ENCODE results near the gene ZNF598.

The ZNF598 gene

DNA sequence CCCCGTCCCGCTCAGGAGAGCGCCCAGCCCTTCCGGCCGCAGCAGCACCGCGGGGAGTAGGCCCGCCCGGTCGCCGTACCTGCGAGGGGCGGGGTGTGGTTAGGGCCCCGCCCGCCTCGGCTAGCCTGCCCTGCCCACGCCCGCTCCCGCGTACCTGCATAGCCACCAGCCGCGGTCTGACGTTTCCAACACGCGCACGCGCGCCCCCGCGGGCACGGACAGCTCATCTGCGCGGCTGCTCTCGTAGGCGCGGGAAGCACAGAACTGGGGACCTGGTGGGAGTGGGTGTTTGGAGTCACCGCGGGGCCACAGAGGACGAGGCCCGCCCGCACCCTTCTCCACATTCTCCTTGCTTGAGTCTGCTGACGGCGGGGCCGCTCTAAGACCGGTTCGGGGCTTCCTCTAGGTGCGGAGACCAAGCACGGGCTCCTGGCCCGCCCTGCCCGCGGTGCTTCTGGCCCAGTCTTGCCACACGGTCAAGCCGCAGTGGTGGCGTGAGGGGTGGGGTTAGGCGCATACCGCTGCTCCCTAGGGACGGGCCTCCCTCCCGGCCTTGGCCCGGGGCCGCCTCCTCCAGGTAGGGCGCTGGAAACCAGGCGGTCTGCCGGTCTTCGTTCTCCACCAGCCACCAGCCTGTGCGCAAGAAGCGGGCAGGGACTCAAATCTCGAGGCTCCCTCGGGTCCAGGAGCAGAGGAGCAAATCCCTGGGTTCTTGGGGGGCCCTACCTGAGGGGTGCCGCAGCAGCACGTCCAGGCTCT is 30.2 kb downstream of the ZNF598 start:
- Histone ChIP-seq H3K9me3 (ENCODE audit: control insufficient read depth, insufficient read depth, low read depth, low read length) (no peaks in the 10 kb centered on the region), H3K4me3 (ENCODE audit: low read depth, low read length) (peak overlapping the region; percentile 7; the same call in 1 of the 2 replicates), H3K27ac (ENCODE audit: extremely low read depth, low read depth, low read length) (no peak overlapping the region), H3K36me3 (ENCODE audit: control insufficient read depth in 2 of 2, insufficient read depth in 1 of 2, low read length in 2 of 2) (peaks cover 0 to 54% of the 10 kb centered on the region in 2 experiments; a peak in 1 of 3 replicates), H3K4me1 (ENCODE audit: control insufficient read depth, insufficient read depth, low read length) (peaks cover 4% of the 10 kb centered on the region; the same call in 1 of the 2 replicates)
- TF ChIP-seq KLF1 (tag by site-specific recombination; IDR thresholded peaks at IDR 0.05): peak; percentile 16; the same call in 1 of the 2 replicates
- TF ChIP-seq KLF8 (tag by site-specific recombination; IDR thresholded peaks at IDR 0.05): peak; percentile 32; the same call in 1 of the 2 replicates
- TF ChIP-seq ZNF585B (tag by site-specific recombination; IDR thresholded peaks at IDR 0.05): no peak
- no peak for TF ChIP-seq ZNF529 (tag by site-specific recombination; IDR thresholded peaks at IDR 0.05; ENCODE audit: insufficient replicate concordance)
- TF ChIP-seq ZNF2 (tag by site-specific recombination; IDR thresholded peaks at IDR 0.05): no peak
- POLR2A ChIA-PET: interaction anchor here (0.6 to 10.1 kb wide), 5 partner anchors 14 to 197 kb away, joined by 3 to 76 read pairs (median 4); partner anchors contain the start of genes MSRB1, NUBP2, RPS2 and SPSB3
- CTCF ChIA-PET: interaction anchor here (0.6 to 0.7 kb wide), 2 partner anchors 8 to 115 kb away, joined by 3 to 6 read pairs; no protein-coding TSS in a partner anchor

GRCh38 chr16:1978476-1979120 is 31.0 kb downstream of the ZNF598 start:
- H3K36me3 ChIP-seq (ENCODE audit: control insufficient read depth in 2 of 2, insufficient read depth in 1 of 2, low read length in 2 of 2): peaks cover 0 to 59% of the 10 kb centered on the region in 2 experiments; a peak in 1 of 3 replicates
- POLR2A ChIA-PET: interaction anchor here (0.6 to 10.1 kb wide), 4 partner anchors 13 to 196 kb away, joined by 3 to 76 read pairs (median 6); partner anchors contain the start of genes NUBP2, RPS2 and SPSB3
- CTCF ChIA-PET: interaction anchor here (0.6 to 0.7 kb wide), 2 partner anchors 8 to 114 kb away, joined by 3 to 6 read pairs; no protein-coding TSS in a partner anchor
- TF ChIP-seq, protein P1, sequence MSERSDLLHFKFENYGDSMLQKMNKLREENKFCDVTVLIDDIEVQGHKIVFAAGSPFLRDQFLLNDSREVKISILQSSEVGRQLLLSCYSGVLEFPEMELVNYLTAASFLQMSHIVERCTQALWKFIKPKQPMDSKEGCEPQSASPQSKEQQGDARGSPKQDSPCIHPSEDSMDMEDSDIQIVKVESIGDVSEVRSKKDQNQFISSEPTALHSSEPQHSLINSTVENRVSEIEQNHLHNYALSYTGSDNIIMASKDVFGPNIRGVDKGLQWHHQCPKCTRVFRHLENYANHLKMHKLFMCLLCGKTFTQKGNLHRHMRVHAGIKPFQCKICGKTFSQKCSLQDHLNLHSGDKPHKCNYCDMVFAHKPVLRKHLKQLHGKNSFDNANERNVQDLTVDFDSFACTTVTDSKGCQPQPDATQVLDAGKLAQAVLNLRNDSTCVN (tag by site-specific recombination; optimal IDR thresholded peaks at IDR 0.05): no peak
- TF ChIP-seq KLF8 (tag by site-specific recombination; IDR thresholded peaks at IDR 0.05) (peak; percentile 38), ZNF341 (tag by site-specific recombination; IDR thresholded peaks at IDR 0.05; ENCODE audit: low read depth) (0 out of 2 replicates have a peak, but pooled peaks have one; percentile 16), GLIS1 (tag by site-specific recombination; IDR thresholded peaks at IDR 0.05) (no peak), ZNF785 (tag by site-specific recombination; IDR thresholded peaks at IDR 0.05) (no peak), KLF9 (tag by site-specific recombination; IDR thresholded peaks at IDR 0.05; ENCODE audit: low read depth) (peak; percentile 50)
- H3K4me1 ChIP-seq (ENCODE audit: control insufficient read depth, insufficient read depth, low read length): peaks cover 4% of the 10 kb centered on the region; the same call in 1 of the 2 replicates
- H3K4me3 ChIP-seq (ENCODE audit: low read depth, low read length): no peak overlapping the region
- H3K9me3 ChIP-seq (ENCODE audit: control insufficient read depth, insufficient read depth, low read depth, low read length): no peaks in the 10 kb centered on the region
- no peak overlapping the region for H3K27ac ChIP-seq (ENCODE audit: extremely low read depth, low read depth, low read length)

- no peak overlapping the region for H3K27ac ChIP-seq (ENCODE audit: extremely low read depth, low read depth, low read length)
- ChIA-PET POLR2A (interaction anchor here (0.6 to 10.1 kb wide), 3 partner anchors 13 to 1338 kb away, joined by 4 to 76 read pairs (median 4); partner anchors contain the start of gene RPS2), CTCF (no interaction called here)
- H3K4me1 ChIP-seq (ENCODE audit: control insufficient read depth, insufficient read depth, low read length): peaks cover under 1% of the 10 kb centered on the region; the same call in 1 of the 2 replicates
- peaks cover 0 to 59% of the 10 kb centered on the region in 2 experiments; a peak in 1 of 3 replicates for H3K36me3 ChIP-seq (ENCODE audit: control insufficient read depth in 2 of 2, insufficient read depth in 1 of 2, low read length in 2 of 2)
- no peak overlapping the region for H3K4me3 ChIP-seq (ENCODE audit: low read depth, low read length)
- H3K9me3 ChIP-seq (ENCODE audit: control insufficient read depth, insufficient read depth, low read depth, low read length): no peaks in the 10 kb centered on the region
- TF ChIP-seq GLIS1 (tag by site-specific recombination; IDR thresholded peaks at IDR 0.05) (no peak), AEBP2 (tag by site-specific recombination; IDR thresholded peaks at IDR 0.05; ENCODE audit: borderline replicate concordance) (no peak), ZNF837 (tag by site-specific recombination; IDR thresholded peaks at IDR 0.05) (no peak), OVOL3 (tag by site-specific recombination; IDR thresholded peaks at IDR 0.05) (no peak), ZNF514 (tag by site-specific recombination; IDR thresholded peaks at IDR 0.05) (no peak), ZNF664 (tag by site-specific recombination; IDR thresholded peaks at IDR 0.05) (no peak), HIC1 (tag by site-specific recombination; IDR thresholded peaks at IDR 0.05) (no peak), ZNF133 (tag by site-specific recombination; IDR thresholded peaks at IDR 0.05) (no peak), ZNF174 (tag by site-specific recombination; IDR thresholded peaks at IDR 0.05) (no peak)
- TF ChIP-seq, protein P2, sequence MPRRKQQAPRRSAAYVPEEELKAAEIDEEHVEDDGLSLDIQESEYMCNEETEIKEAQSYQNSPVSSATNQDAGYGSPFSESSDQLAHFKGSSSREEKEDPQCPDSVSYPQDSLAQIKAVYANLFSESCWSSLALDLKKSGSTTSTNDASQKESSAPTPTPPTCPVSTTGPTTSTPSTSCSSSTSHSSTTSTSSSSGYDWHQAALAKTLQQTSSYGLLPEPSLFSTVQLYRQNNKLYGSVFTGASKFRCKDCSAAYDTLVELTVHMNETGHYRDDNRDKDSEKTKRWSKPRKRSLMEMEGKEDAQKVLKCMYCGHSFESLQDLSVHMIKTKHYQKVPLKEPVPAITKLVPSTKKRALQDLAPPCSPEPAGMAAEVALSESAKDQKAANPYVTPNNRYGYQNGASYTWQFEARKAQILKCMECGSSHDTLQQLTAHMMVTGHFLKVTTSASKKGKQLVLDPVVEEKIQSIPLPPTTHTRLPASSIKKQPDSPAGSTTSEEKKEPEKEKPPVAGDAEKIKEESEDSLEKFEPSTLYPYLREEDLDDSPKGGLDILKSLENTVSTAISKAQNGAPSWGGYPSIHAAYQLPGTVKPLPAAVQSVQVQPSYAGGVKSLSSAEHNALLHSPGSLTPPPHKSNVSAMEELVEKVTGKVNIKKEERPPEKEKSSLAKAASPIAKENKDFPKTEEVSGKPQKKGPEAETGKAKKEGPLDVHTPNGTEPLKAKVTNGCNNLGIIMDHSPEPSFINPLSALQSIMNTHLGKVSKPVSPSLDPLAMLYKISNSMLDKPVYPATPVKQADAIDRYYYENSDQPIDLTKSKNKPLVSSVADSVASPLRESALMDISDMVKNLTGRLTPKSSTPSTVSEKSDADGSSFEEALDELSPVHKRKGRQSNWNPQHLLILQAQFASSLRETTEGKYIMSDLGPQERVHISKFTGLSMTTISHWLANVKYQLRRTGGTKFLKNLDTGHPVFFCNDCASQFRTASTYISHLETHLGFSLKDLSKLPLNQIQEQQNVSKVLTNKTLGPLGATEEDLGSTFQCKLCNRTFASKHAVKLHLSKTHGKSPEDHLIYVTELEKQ (tag by site-specific recombination; IDR thresholded peaks at IDR 0.05; ENCODE audit: borderline replicate concordance): no peak
Observed at GRCh38 chr16:1977875-1978268, 31.7 kb downstream of the ZNF598 start.
